Stimulated activated CD4-positive, alpha-beta T cell treated with anti-CD3 and anti-CD28 coated beads, TNF-alpha, amount 100 ng/mL, for 24 hours (primary cell): ENCODE data around the gene HCST.

Source experiments
- DNase-seq, 3 experiments: peaks; one replicate each; pipeline ENCODE4 v3.0.0-alpha.2; 2020; ENCODE audit warnings: low read depth in 3 of 3

The HCST gene

DNA sequence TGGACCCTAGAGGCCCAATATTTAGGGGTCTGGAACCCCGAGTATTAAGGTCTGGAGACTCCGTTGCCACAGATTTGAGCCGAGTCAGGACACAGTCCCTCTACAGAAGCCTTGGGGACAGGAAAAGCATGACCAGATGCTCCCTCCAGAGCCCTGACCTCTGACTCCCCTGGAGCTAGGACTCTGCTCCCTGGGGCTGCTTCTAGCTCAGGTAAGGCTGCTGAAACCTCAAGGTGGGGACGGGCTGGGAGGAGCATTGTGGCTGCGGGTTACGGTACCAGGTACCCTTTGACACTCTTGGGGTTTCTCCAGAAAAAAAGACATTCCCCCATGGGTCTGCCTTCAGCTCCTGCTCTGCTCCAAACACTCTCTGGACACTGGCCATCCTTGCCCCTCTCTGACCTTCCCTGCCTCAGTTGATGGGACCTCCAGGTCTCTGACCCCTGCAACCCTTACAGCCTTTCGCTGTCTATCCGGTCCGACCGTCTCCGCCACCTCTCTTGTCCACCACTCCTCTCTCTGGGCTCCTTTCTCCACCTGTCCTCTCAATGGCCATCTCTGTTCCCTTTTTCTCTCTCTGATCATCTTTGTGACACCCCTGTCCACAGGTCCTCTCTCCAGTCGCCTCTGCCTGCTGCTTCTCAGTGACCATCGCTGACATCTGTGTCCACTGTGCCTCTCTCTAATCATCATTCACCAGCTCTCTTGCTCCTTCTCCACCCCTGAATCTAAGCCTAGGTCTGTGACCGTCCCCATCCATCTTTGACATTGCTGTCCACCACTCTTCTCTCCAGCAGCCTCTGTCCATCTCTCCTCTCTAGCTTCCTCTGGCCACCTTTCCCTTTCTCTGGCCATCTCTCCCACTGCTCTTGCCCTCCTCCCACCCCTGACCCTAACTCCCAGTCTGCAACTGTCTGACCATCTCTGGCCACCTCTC is 35.3 kb downstream of the HCST start:
- no peak for DNase-seq

DNA sequence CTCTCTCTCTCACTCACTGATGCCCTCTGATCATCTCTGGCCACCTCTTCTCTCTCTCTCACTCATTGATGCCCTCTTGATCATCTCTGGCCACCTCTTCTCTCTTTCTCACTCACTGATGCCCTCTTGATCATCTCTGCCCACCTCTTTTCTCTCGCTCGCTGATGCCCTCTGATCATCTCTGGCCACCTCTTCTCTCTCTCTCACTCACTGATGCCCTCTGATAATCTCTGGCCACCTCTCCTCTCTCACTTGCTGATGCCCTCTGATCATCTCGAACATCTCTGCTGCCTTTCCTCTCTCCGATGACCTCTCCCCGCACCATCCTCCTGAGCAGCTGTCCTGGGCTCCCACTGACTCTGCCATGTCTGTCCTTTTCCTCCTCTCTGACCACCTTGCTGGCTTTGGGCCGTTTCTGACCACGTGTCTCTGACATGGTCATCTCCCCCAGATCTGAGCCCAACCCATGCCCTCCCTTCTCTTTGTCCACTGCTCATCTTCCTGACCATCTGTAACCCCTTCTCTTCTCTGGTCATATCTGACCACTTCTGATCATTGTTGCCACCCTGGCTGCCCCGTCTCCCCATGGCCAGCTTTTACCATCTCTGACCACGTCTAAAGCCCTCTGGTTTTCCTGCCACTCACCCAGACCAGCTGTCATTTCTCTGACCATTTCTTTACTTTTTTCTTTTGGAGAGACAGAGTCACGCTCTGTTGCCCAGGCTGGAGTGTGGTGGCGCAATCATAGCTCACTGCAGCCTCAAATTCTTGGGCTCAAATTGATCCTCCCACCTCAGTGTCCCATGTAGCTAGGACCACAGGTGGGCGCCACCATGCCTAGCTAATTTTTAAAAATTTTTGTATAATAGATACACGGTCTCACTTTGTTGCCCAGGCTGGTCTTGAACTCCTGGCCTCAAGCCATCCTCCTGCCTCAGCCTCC is 36.2 kb downstream of the HCST start:
- DNase-seq: no peak

DNA sequence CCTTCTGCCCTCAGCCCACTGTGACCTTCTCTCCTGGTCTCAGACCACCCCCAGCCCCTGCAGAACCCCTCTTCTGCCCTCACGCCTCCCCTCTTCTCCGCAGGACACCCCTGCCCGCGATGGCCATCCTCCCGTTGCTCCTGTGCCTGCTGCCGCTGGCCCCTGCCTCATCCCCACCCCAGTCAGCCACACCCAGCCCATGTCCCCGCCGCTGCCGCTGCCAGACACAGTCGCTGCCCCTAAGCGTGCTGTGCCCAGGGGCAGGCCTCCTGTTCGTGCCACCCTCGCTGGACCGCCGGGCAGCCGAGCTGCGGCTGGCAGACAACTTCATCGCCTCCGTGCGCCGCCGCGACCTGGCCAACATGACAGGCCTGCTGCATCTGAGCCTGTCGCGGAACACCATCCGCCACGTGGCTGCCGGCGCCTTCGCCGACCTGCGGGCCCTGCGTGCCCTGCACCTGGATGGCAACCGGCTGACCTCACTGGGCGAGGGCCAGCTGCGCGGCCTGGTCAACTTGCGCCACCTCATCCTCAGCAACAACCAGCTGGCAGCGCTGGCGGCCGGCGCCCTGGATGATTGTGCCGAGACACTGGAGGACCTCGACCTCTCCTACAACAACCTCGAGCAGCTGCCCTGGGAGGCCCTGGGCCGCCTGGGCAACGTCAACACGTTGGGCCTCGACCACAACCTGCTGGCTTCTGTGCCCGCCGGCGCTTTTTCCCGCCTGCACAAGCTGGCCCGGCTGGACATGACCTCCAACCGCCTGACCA is 37.2 kb downstream of the HCST start:
- no peak for DNase-seq

DNA sequence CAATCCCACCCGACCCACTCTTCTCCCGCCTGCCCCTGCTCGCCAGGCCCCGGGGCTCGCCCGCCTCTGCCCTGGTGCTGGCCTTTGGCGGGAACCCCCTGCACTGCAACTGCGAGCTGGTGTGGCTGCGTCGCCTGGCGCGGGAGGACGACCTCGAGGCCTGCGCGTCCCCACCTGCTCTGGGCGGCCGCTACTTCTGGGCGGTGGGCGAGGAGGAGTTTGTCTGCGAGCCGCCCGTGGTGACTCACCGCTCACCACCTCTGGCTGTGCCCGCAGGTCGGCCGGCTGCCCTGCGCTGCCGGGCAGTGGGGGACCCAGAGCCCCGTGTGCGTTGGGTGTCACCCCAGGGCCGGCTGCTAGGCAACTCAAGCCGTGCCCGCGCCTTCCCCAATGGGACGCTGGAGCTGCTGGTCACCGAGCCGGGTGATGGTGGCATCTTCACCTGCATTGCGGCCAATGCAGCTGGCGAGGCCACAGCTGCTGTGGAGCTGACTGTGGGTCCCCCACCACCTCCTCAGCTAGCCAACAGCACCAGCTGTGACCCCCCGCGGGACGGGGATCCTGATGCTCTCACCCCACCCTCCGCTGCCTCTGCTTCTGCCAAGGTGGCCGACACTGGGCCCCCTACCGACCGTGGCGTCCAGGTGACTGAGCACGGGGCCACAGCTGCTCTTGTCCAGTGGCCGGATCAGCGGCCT is 37.9 kb downstream of the HCST start:
- DNase-seq: no peak

DNA sequence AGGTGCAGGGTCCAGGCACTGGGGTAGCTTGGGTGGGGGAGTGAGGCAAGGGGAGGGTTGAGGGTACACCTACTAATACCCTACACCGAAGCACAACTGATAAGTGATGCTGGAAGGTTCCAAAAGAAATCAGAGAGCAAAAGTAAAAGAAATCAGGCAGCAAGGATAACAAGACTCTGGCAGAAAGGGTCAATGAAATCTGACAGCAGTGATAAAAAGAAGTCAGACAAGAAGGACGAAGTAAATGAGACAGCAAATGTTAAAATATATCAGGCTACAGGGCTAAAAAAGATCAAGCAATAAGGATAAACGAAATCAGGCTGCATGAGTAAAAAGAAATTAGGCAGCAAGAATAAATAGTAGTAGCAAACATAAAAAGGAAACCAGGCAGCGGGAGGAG is 38.5 kb downstream of the HCST start:
- DNase-seq: no peak

DNA sequence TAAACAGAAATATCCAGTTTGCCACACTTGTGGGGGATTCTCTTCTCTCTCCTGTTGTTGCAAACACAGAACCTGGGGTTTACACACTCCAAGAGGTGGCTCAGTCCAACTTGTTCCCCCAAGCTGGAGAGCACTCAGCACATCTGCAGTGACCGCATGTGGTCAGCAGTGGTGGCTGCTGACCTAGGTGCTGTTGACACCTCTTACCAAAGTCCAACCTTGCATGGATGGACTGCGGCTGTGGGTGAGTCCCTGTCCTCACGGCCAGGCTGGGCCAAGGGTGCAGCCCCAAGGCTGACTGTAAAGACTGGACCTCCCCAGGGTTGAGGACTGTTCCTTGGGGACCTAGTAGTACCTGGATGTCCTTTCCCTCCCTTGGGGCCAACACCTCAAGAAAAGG is 39.9 kb downstream of the HCST start:
- DNase-seq: no peak

DNA sequence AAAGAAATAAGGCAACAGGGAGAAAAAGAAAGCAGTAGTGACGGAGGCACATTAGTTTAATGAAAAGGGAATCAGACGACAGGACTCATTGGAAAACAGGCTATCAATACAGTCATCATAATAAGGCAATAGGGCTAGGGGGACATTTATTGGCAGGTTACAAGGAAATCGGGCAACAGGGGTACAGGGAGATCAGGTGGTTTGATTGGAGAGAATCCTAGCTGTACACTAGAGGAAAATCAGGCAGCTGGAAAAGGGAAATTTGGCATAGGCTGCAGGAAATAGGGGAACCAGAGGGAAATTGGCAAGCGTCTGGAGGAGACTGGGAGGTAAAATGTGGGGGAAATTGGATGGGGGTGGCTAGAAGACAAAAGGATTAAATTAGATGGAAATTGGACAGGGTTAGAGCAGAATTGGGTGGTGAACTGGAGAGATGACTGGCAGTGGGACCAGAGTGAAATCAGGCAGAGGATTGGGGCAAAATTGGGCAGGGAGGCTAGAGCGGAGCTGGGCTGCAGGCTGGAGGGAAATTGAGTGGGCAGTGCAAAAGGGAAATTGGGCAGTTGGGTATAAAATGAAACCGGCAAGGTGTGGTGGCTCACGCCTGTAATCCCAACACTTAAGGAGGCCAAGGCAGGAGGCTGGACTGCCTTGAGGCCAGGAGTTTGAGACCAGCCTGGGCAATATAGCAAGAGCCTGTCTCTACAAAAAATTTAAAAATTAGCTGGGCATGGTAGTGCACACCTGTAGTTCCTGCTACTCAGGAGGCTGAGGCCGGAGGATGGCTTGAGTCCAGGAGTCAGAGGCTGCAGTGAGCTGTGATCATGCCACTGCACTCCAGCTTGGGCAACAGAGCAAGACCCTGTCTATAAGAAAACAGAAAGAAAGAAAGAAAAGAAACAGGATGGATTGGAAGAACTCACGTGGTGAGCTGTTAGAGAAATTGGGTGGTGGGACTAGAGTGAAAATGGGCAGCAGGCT is 41.3 kb downstream of the HCST start:
- DNase-seq: no peak

DNA sequence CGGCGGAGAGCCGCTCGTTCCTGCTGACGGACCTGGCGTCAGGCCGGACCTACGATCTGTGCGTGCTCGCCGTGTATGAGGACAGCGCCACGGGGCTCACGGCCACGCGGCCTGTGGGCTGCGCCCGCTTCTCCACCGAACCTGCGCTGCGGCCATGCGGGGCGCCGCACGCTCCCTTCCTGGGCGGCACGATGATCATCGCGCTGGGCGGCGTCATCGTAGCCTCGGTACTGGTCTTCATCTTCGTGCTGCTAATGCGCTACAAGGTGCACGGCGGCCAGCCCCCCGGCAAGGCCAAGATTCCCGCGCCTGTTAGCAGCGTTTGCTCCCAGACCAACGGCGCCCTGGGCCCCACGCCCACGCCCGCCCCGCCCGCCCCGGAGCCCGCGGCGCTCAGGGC is 42.2 kb downstream of the HCST start:
- DNase-seq: no peak

DNA sequence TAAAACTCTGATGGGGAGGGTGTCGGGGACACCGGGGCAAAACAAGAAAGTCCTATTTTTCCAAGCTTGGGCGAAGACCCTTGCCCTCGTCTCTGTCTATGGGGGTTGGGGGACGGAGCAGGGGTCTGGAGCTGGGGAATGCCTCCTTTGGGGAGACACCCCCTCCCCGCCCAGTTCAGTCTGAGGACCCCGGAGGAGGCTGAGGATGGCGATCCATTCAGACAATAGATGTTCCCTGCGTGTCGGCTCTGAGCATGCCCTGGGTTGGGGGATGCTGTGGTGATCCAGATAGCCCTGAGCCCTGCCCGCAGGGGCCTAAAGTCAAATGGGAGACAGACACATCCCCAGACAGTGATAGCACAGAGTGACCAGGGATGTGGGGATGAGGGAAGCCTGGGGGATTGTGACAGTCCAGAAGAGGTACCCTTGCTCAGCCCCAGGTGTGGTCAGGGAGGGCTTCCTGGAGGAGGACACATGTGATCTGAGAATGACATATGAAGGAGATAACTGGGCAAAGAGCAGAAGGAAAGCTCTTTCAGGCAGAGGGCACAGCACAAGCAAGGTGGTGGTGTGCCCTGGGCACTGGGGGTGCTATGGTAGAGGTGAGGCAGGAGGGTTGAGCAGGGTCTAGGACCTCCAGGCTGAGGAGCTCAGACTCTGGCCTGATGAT is 42.9 kb downstream of the HCST start:
- DNase-seq: no peak

DNA sequence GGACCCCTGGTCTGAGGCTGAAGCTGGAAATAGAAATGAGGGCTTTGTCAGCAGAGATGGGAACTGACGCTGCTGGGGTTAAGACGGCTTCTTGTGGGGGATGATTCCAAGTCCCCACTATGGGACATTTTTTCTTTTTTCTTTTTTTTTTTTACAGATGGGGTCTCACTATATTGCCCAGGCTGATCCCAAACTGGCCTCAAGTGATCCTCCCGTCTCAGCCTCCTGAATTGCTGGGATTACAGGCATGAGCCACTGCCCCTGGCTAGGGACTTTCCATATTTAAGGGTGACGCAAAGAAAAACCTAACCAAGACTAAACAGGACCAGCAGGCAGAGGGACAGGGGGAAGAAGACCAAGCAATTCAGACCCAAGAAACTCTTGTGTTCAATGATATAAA is 43.9 kb downstream of the HCST start:
- no peak for DNase-seq

DNA sequence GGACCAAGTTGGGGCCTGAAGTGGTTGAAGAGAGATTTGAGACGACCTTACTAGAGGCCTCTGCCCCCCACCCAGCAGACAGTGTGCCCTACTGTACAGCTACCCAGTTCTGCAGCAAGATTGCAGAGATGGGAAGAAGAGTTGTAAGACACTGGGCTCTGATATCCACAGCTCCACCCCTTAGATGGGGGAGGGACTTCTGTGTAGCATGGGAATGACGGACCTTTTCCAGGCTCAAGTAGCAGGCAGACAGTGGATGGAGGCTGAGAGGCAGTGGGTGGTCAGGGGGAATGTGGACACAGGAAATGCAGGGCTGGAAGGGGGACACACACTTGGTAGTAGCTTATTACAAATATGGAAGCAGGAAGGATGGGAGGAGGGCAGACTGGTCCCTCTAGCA is 46.8 kb downstream of the HCST start:
- no peak for DNase-seq
